HepG2 (cell line): ENCODE data around the gene ZNF175. TPM values are rescaled to one million over a fixed set of nuclear protein-coding genes. Genes with fewer than 3 reads are reported as not detected.

ENCODE experiments used
- ATAC-seq: fragments of 200-7000 bp; cut with Tn5 transposase; 3 replicates; pipeline ENCODE4 v1.9.1; 2020; ENCODE audit warnings: mild to moderate bottlenecking, moderate library complexity
- BruUV-seq: library from RNA; stranded (reverse); fragments of 400-500 nt; replicated peaks from 2 replicates; lab custom pipeline; 2021; lab: Mats Ljungman, UMichigan
- CTCF ChIA-PET: fragments of 300-600 bp; formaldehyde crosslinking; extraction: SDS; loops from one replicate; lab custom pipeline; 2021; ENCODE audit warnings: low total read pairs, inconsistent platforms, low intra/inter-chr PET ratio; lab: Yijun Ruan, JAX
- POLR2A ChIA-PET: fragments of 350-600 bp; sonication (Branson Sonifier 250); formaldehyde crosslinking; loops from one replicate; lab custom pipeline; 2020; ENCODE audit warnings: antibody characterized with exemption, inconsistent platforms; lab: Yijun Ruan, JAX
- DNase-seq: peaks from one replicate; pipeline ENCODE4 v3.0.0-alpha.2; 2015; ENCODE audit warnings: low spot score
- FAIRE-seq: peaks from 3 replicates; lab custom pipeline; 2011; peaks lifted over from hg19 to GRCh38; lab: Jason Lieb, UNC
- H2AFZ ChIP-seq: one replicate; pipeline ENCODE4 v1.6.1; 2011; ENCODE audit warnings: low read length, inconsistent platforms
- H3K27ac ChIP-seq: fragments of 300-600 bp; 3 replicates; pipeline ENCODE4 v1.8.0; 2011; ENCODE audit warnings: mixed run types, mild to moderate bottlenecking, mixed read lengths, low read length, inconsistent platforms; ENCODE audit not compliant: insufficient read depth; ENCODE audit errors: extremely low read length
- H3K27me3 ChIP-seq, 2 experiments: fragments of 200-600 bp in 1 of 2; 2 replicates in 1 of 2; 3 replicates in 1 of 2; pipeline versions ENCODE4 v1.6.0 to v1.8.0; 2011; ENCODE audit warnings: low read length in 2 of 2, mild to moderate bottlenecking in 2 of 2, moderate library complexity in 2 of 2, inconsistent platforms in 1 of 2; ENCODE audit not compliant: insufficient read depth in 2 of 2, control insufficient read depth in 1 of 2
- H3K36me3 ChIP-seq, 2 experiments: fragments of 200-600 bp in 1 of 2; replicated peaks in 1 of 2; 2 replicates in 1 of 2; 3 replicates in 1 of 2; pipeline versions ENCODE4 v1.5.1 to v1.8.0; 2011; ENCODE audit warnings: low read length in 2 of 2, inconsistent platforms in 1 of 2; ENCODE audit not compliant: insufficient read depth in 2 of 2, control insufficient read depth in 1 of 2
- H3K4me1 ChIP-seq: 2 replicates; pipeline ENCODE4 v1.5.1; 2012; ENCODE audit warnings: low read length, inconsistent platforms; ENCODE audit not compliant: insufficient read depth
- H3K4me2 ChIP-seq: 2 replicates; pipeline ENCODE4 v1.6.0; 2011; ENCODE audit warnings: low read depth, low read length, inconsistent platforms
- H3K4me3 ChIP-seq, 3 experiments: fragments of 200-600 bp in 1 of 3; sonication (generic), shearing (Covaris generic) in 1 of 3; replicated peaks in 1 of 3; 2 replicates each; pipeline ENCODE4 v1.5.1; 2011 to 2016; ENCODE audit warnings: low read length in 3 of 3, inconsistent platforms in 2 of 3, low read depth in 2 of 3, mild to moderate bottlenecking in 2 of 3, control low read depth in 1 of 3, mixed read lengths in 1 of 3; ENCODE audit not compliant: insufficient read depth in 1 of 3
- H3K79me2 ChIP-seq: one replicate; pipeline ENCODE4 v1.6.1; 2011; ENCODE audit warnings: low read length, inconsistent platforms; ENCODE audit not compliant: insufficient read depth
- H3K9ac ChIP-seq: 2 replicates; pipeline ENCODE4 v1.6.0; 2011; ENCODE audit warnings: mild to moderate bottlenecking, low read depth, low read length, inconsistent platforms; ENCODE audit not compliant: insufficient read depth
- H3K9me3 ChIP-seq: 2 replicates; pipeline ENCODE4 v1.5.1; 2012; ENCODE audit warnings: mild to moderate bottlenecking, low read length
- H4K20me1 ChIP-seq: 2 replicates; pipeline ENCODE4 v1.6.0; 2011; ENCODE audit warnings: inconsistent platforms, mild to moderate bottlenecking, low read length, moderate library complexity; ENCODE audit not compliant: insufficient read depth
- AHR ChIP-seq: IDR thresholded peaks from 2 replicates; pipeline ENCODE4 v1.6.1; 2018; ENCODE audit warnings: missing genetic modification reagents, missing compliant biosample characterization
- BCL3 ChIP-seq: sonication (generic); formaldehyde crosslinking; IDR thresholded peaks from 2 replicates; pipeline ENCODE4 v1.5.1; 2020; ENCODE audit warnings: mild to moderate bottlenecking, missing genetic modification reagents, moderate library complexity
- CTCF ChIP-seq: sonication (generic); formaldehyde crosslinking; IDR thresholded peaks from 2 replicates; pipeline ENCODE4 v1.5.0; 2020; ENCODE audit warnings: mild to moderate bottlenecking, missing genetic modification reagents, moderate library complexity
- ISL2 ChIP-seq: sonication (generic); formaldehyde crosslinking; IDR thresholded peaks from 2 replicates; pipeline ENCODE4 v1.5.0; 2020; ENCODE audit warnings: missing genetic modification reagents
- MIER2 ChIP-seq: IDR thresholded peaks from 2 replicates; pipeline ENCODE4 v1.6.1; 2016; ENCODE audit warnings: missing biosample characterization, missing genetic modification reagents
- MXD1 ChIP-seq: sonication (generic); formaldehyde crosslinking; IDR thresholded peaks from 2 replicates; pipeline ENCODE4 v1.4.0; 2020; ENCODE audit warnings: mild to moderate bottlenecking, missing genetic modification reagents
- MYNN ChIP-seq: sonication (generic); formaldehyde crosslinking; IDR thresholded peaks from 2 replicates; pipeline ENCODE4 v1.4.0; 2020; ENCODE audit warnings: mild to moderate bottlenecking, low read depth, missing genetic modification reagents
- PCBP2 ChIP-seq: fragments of 200-400 bp; formaldehyde crosslinking; optimal IDR thresholded peaks from 2 replicates; pipeline ENCODE3; 2018; ENCODE audit warnings: low read length, low read depth; ENCODE audit not compliant: poor library complexity, severe bottlenecking
- SMAD9 ChIP-seq: sonication (generic); formaldehyde crosslinking; IDR thresholded peaks from 2 replicates; pipeline ENCODE4 v1.5.1; 2020; ENCODE audit warnings: mild to moderate bottlenecking, missing genetic modification reagents
- SP1 ChIP-seq, 2 experiments: fragments of 450-650 bp in 1 of 2; sonication (generic) in 1 of 2; formaldehyde crosslinking in 1 of 2; IDR thresholded peaks; 2 replicates each; pipeline versions ENCODE4 v1.4.0 to v1.6.1; 2016 to 2020; ENCODE audit warnings: missing genetic modification reagents in 1 of 2
- ZEB1 ChIP-seq: IDR thresholded peaks from 2 replicates; pipeline ENCODE4 v1.6.1; 2012; ENCODE audit warnings: mild to moderate bottlenecking, low read depth, inconsistent platforms; ENCODE audit not compliant: insufficient replicate concordance
- ZNF510 ChIP-seq: sonication (generic); formaldehyde crosslinking; IDR thresholded peaks from 2 replicates; pipeline ENCODE4 v1.4.0; 2020; ENCODE audit warnings: low read depth, mild to moderate bottlenecking, missing genetic modification reagents
- WGBS: methylation state at CpG from one replicate; pipeline ENCODE4 v1.1.6; 2017; ENCODE audit warnings: low lambda C conversion rate; 5-methylcytosine and 5-hydroxymethylcytosine counted together
- in situ Hi-C: cut with HindIII; loops from 2 replicates; pipeline ENCODE4 v1.10.0; 2017; ENCODE audit warnings: low pct_unique_long_range_greater_than_20kb; ENCODE audit not compliant: extremely low pct_ligation_motif_present
- intact Hi-C: fragments of 100-400 bp; cut with micrococcal nuclease; formaldehyde crosslinking; loops from one replicate; pipeline ENCODE4 v1.10.0; 2022; ENCODE audit not compliant: unreplicated experiment
- polyA plus RNA-seq, 8 experiments: library from polyadenylated mRNA; depleted of rRNA in 3 of 8; stranded (reverse) in 7 of 8; unstranded in 1 of 8; fragments of >200 nt; fragmentation: Illumina TruSeq in 4 of 8; extraction: Trizol in 4 of 8; gene quantifications; 2 replicates each; pipeline versions ENCODE4 v1.2.1 to v1.2.3, GENCODE V29; 2011 to 2016; ENCODE audit warnings: low read depth in 4 of 8, missing spikeins in 1 of 8, mixed read lengths in 1 of 8; ENCODE audit not compliant: insufficient read depth in 1 of 8
- total RNA-seq, 5 experiments: library from RNA; depleted of rRNA; stranded (reverse); fragments of >200 nt; fragmentation: Illumina TruSeq; extraction: Trizol; gene quantifications; 2 replicates each; pipeline ENCODE4 v1.2.3, GENCODE V29; 2016; ENCODE audit warnings: low read depth in 1 of 5

ZNF175 gene
- total and polyA plus RNA-seq, 2 of the 13 experiments (the other 11 are each of a cell fraction or from before 2014, with no cell fraction given), result 1.2 to 1.5 TPM

- ATAC-seq (no peak), FAIRE-seq (peak; percentile 54), DNase-seq (peak; percentile 33)
- intact Hi-C loops (no loop called here), in situ Hi-C loops (loop anchor here (25.0 kb wide), 1 partner anchor 350 kb away; no protein-coding TSS in a partner anchor)
- no peak overlapping the region for H3K27ac ChIP-seq
- H3K36me3 ChIP-seq, result no peaks in the 10 kb centered on the region
- 5% methylated on average over 5 of the region's 5 CpGs for WGBS
- BruUV-seq, result no TSS peak
- ChIA-PET POLR2A (no interaction called here), CTCF (interaction anchor here (2.2 kb wide), 1 partner anchor 164 kb away, joined by 11 read pairs; no protein-coding TSS in a partner anchor)
- no peaks in the 10 kb centered on the region for H4K20me1 ChIP-seq
- H3K9me3 ChIP-seq, result peaks cover 5% of the 10 kb centered on the region; the same call in 1 of the 2 replicates
- no peaks in the 10 kb centered on the region for H3K79me2 ChIP-seq
- no peaks in the 10 kb centered on the region for H3K27me3 ChIP-seq
- no peak overlapping the region for H3K4me3 ChIP-seq
- TF ChIP-seq AHR (CRISPR knock-in tag) (no peak), MIER2 (CRISPR knock-in tag) (peak; percentile 39; the same call in 1 of the 2 replicates), SMAD9 (CRISPR knock-in tag) (no peak), PCBP2 (no peak), BCL3 (CRISPR knock-in tag) (no peak), MYNN (no peak), SP1 (IDR thresholded peaks at IDR 0.05) (no peak), SP1 (CRISPR knock-in tag; IDR thresholded peaks at IDR 0.05) (no peak), ZEB1 (no peak), CTCF (CRISPR knock-in tag) (peak; percentile 53), ISL2 (CRISPR knock-in tag) (no peak), ZNF510 (peak; percentile 100), MXD1 (CRISPR knock-in tag) (no peak)
- H2AFZ ChIP-seq, result no peak overlapping the region
- no peak overlapping the region for H3K9ac ChIP-seq
- no peaks in the 10 kb centered on the region for H3K4me1 ChIP-seq
- no peak overlapping the region for H3K4me2 ChIP-seq
These were observed 66.4 kb downstream of the ZNF175 start for GRCh38 chr19:51637362-51637978.
